PC-3 (cell line): ENCODE data around the gene PHF12. TPM values are rescaled to one million over a fixed set of nuclear protein-coding genes. Genes with fewer than 3 reads are reported as not detected.

Experiments used
- ATAC-seq: fragments of 200-7000 bp; cut with Tn5 transposase; 2 replicates; pipeline ENCODE4 v1.9.1; 2020; ENCODE audit warnings: mild to moderate bottlenecking, moderate library complexity
- BruUV-seq: library from RNA; stranded (reverse); fragments of 400-500 nt; replicated peaks from 2 replicates; lab custom pipeline; 2021; lab: Mats Ljungman, UMichigan
- CTCF ChIA-PET: fragments of 300-600 bp; sonication (Branson Sonifier 250); formaldehyde crosslinking; loops from one replicate; lab custom pipeline; 2022; ENCODE audit warnings: antibody characterized with exemption; lab: Charles Lee
- POLR2A ChIA-PET: fragments of 300-600 bp; sonication (Branson Sonifier 250); formaldehyde crosslinking; loops from one replicate; lab custom pipeline; 2022; ENCODE audit warnings: antibody characterized with exemption; ENCODE audit not compliant: unreplicated experiment; lab: Charles Lee
- DNase-seq: peaks from one replicate; pipeline ENCODE4 v3.0.0-alpha.2; 2015
- H2AFZ ChIP-seq: fragments of 300-600 bp; sonication (generic); 2 replicates; pipeline ENCODE4 v1.6.0; 2016; ENCODE audit warnings: antibody characterized with exemption, low read length
- H3F3A ChIP-seq: fragments of 300-600 bp; sonication (generic); one replicate; pipeline ENCODE4 v1.6.0; 2017; ENCODE audit warnings: antibody characterized with exemption, low read length, control low read depth, mild to moderate bottlenecking; ENCODE audit not compliant: unreplicated experiment
- H3K27ac ChIP-seq: fragments of 300-600 bp; sonication (generic); 2 replicates; pipeline ENCODE4 v1.5.1; 2016; ENCODE audit warnings: mild to moderate bottlenecking, low read length
- H3K27me3 ChIP-seq: fragments of 300-600 bp; sonication (generic); 2 replicates; pipeline ENCODE4 v1.6.1; 2016; ENCODE audit warnings: low read length, mixed read lengths
- H3K36me3 ChIP-seq: fragments of 300-600 bp; sonication (generic); 2 replicates; pipeline ENCODE4 v1.6.1; 2016; ENCODE audit warnings: low read depth, mixed run types, low read length, mixed read lengths
- H3K4me1 ChIP-seq: fragments of 300-600 bp; sonication (generic); 2 replicates; pipeline ENCODE4 v1.5.1; 2016; ENCODE audit warnings: low read length; ENCODE audit not compliant: insufficient read depth
- H3K4me2 ChIP-seq: fragments of 300-600 bp; sonication (generic); 2 replicates; pipeline ENCODE4 v1.6.0; 2016; ENCODE audit warnings: low read length
- H3K4me3 ChIP-seq: fragments of 300-600 bp; sonication (generic); 2 replicates; pipeline ENCODE4 v1.5.1; 2016; ENCODE audit warnings: mild to moderate bottlenecking, low read length, mixed read lengths
- H3K79me2 ChIP-seq: fragments of 300-600 bp; sonication (generic); 2 replicates; pipeline ENCODE4 v1.6.1; 2017; ENCODE audit warnings: low read length, mixed read lengths
- H3K9ac ChIP-seq: fragments of 300-600 bp; sonication (generic); 2 replicates; pipeline ENCODE4 v1.6.0; 2016; ENCODE audit warnings: mild to moderate bottlenecking, low read length
- H3K9me2 ChIP-seq: fragments of 300-600 bp; sonication (generic); replicated peaks from 2 replicates; pipeline ENCODE4 v1.6.1; 2016; ENCODE audit warnings: mixed run types, low read length, mixed read lengths
- H3K9me3 ChIP-seq: fragments of 300-600 bp; sonication (generic); 2 replicates; pipeline ENCODE4 v1.6.1; 2016; ENCODE audit warnings: low read length, mixed read lengths
- H4K20me1 ChIP-seq: fragments of 300-600 bp; sonication (generic); 2 replicates; pipeline ENCODE4 v1.6.1; 2016; ENCODE audit warnings: low read length, mixed read lengths
- CTCF ChIP-seq: fragments of 300-600 bp; sonication (generic); conservative IDR thresholded peaks from 2 replicates; pipeline ENCODE4 v1.5.1; 2017; ENCODE audit warnings: antibody characterized with exemption, low read depth, mild to moderate bottlenecking, low read length
- EZH2 ChIP-seq: fragments of 300-600 bp; sonication (generic); IDR thresholded peaks from one replicate; pipeline ENCODE4 v1.6.1; 2017; ENCODE audit warnings: antibody characterized with exemption, mild to moderate bottlenecking, low read length; ENCODE audit not compliant: unreplicated experiment
- EZH2phosphoT487 ChIP-seq: fragments of 300-600 bp; sonication (generic); IDR thresholded peaks from 2 replicates; pipeline ENCODE4 v1.6.1; 2018; ENCODE audit warnings: mild to moderate bottlenecking, antibody characterized with exemption, low read length, borderline replicate concordance
- intact Hi-C: fragments of 100-400 bp; cut with micrococcal nuclease; formaldehyde crosslinking; loops from 2 replicates; pipeline ENCODE4 v1.9.0; 2023
- total RNA-seq: library from RNA; depleted of rRNA; stranded (reverse); fragments of >200 nt; gene quantifications from 2 replicates; pipeline ENCODE4 v1.2.3, GENCODE V29; 2014

Gene PHF12
- total RNA-seq, 1 experiment from 2014 or later = 25.0 TPM

DNA sequence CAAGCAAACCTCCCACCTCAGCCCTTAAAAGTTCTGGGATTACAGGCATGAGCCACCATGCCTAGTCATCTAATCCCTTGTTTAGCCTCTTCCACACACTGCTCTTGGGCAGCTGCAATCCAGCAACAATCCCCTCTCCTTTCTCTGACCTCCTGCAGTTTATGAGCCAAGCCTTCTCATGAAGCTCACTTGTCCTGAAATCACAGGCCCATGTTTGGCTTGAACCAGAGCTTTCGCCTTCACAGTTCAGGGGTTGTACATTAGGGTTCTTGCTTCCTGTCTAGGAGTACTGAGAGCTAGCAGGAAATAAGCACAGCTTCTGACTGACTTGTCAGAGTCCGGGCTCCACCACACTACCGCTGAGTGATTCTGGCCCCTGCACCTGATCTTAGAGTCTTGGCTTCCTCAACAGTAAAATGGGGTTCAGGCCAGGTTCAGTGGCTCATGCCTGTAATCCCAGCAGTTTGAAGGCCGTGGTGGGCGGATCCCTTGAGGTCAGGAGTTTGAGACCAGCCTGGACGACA is 80.2 kb downstream of the PHF12 start:
- no peaks in the 10 kb centered on the region for H3K27me3 ChIP-seq
- H3K27ac ChIP-seq = no peak overlapping the region
- no peak for DNase-seq
- no peak for ATAC-seq
- CTCF ChIA-PET = interaction anchor here (0.5 kb wide), 1 partner anchor 311 kb away, joined by 3 read pairs; no protein-coding TSS in a partner anchor
- no peak overlapping the region for H3K4me3 ChIP-seq
- no peaks in the 10 kb centered on the region for H3K36me3 ChIP-seq
- peaks cover 7% of the 10 kb centered on the region; the same call in 1 of the 2 replicates for H3K4me1 ChIP-seq
- H3K9me3 ChIP-seq = no peaks in the 10 kb centered on the region
- no peak overlapping the region for H3K4me2 ChIP-seq
- intact Hi-C loops = no loop called here
- POLR2A ChIA-PET = no interaction called here
- no TSS peak for BruUV-seq
- no peaks in the 10 kb centered on the region for H3K9me2 ChIP-seq
- TF ChIP-seq EZH2phosphoT487 = no peak
- TF ChIP-seq CTCF = no peak
- no peak for TF ChIP-seq EZH2
- no peaks in the 10 kb centered on the region for H4K20me1 ChIP-seq
- no peaks in the 10 kb centered on the region for H3K79me2 ChIP-seq
- H3F3A ChIP-seq = no peaks in the 10 kb centered on the region
- H3K9ac ChIP-seq = no peak overlapping the region
- no peak overlapping the region for H2AFZ ChIP-seq

DNA sequence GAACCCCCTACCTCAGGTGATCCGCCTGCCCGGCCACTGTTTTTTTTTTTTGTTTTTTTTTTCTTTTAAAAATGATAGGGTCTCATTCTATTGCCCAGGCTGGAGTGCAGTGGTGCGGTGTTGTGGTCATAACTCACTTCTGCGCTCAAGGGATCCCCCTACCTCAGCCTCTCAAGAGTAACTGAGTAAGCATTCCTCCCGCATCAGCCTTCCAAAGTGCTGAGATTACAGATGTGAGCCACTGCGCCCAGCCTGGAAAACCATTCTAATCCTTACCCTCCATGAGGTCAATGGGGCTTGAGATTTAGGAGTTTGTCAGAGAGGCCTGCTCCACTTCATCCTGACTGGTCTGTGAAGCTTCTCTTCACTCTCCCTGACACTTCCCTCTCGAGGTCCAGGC is 84.0 kb downstream of the PHF12 start:
- ChIA-PET CTCF (no interaction called here), POLR2A (no interaction called here)
- no peak overlapping the region for H3K4me3 ChIP-seq
- H3F3A ChIP-seq = no peaks in the 10 kb centered on the region
- no peak for DNase-seq
- H3K9me3 ChIP-seq = no peaks in the 10 kb centered on the region
- intact Hi-C loops = no loop called here
- H3K4me2 ChIP-seq = no peak overlapping the region
- TF ChIP-seq CTCF = no peak
- no peak for TF ChIP-seq EZH2
- no peak for TF ChIP-seq EZH2phosphoT487
- no peaks in the 10 kb centered on the region for H3K9me2 ChIP-seq
- H3K27ac ChIP-seq = no peak overlapping the region
- H4K20me1 ChIP-seq = no peaks in the 10 kb centered on the region
- H2AFZ ChIP-seq = no peak overlapping the region
- no peak overlapping the region for H3K9ac ChIP-seq
- no peaks in the 10 kb centered on the region for H3K27me3 ChIP-seq
- no peak for ATAC-seq
- BruUV-seq = no TSS peak
- H3K79me2 ChIP-seq = no peaks in the 10 kb centered on the region
- H3K4me1 ChIP-seq = peaks cover 4% of the 10 kb centered on the region; the same call in 1 of the 2 replicates
- H3K36me3 ChIP-seq = no peaks in the 10 kb centered on the region

- no peaks in the 10 kb centered on the region for H3K9me3 ChIP-seq
- H3K4me2 ChIP-seq = no peak overlapping the region
- H3K27ac ChIP-seq = no peak overlapping the region
- no peaks in the 10 kb centered on the region for H3K79me2 ChIP-seq
- no peaks in the 10 kb centered on the region for H3F3A ChIP-seq
- CTCF ChIA-PET = no interaction called here
- no peaks in the 10 kb centered on the region for H3K27me3 ChIP-seq
- POLR2A ChIA-PET = interaction anchor here (0.6 kb wide), 1 partner anchor 103 kb away, joined by 6 read pairs; no protein-coding TSS in a partner anchor
- H2AFZ ChIP-seq = no peak overlapping the region
- no peaks in the 10 kb centered on the region for H4K20me1 ChIP-seq
- H3K9ac ChIP-seq = no peak overlapping the region
- BruUV-seq = no TSS peak
- no peak overlapping the region for H3K4me3 ChIP-seq
- DNase-seq (no peak), ATAC-seq (peak; percentile 49)
- peaks cover 4% of the 10 kb centered on the region; the same call in 1 of the 2 replicates for H3K4me1 ChIP-seq
- no peaks in the 10 kb centered on the region for H3K36me3 ChIP-seq
- no peaks in the 10 kb centered on the region for H3K9me2 ChIP-seq
- intact Hi-C loops = no loop called here
- TF ChIP-seq EZH2phosphoT487 = no peak
- TF ChIP-seq EZH2 = no peak
- no peak for TF ChIP-seq CTCF
Observed at GRCh38 chr17:28865946-28866752, 85.2 kb downstream of the PHF12 start.
